ENCODE data around the gene PLXNB2. TPM values are rescaled to one million over a fixed set of nuclear protein-coding genes. Genes with fewer than 3 reads are reported as not detected.
A peak's percentile ranks its signal among the peaks of the same experiment; 100 is the strongest.
"Not testable (repeated sequence)": the region's sequence is repeated elsewhere in the genome, so short reads cannot be mapped to it uniquely, and the experiment has no call there.

The PLXNB2 gene
- total RNA-seq, 1 experiment from 2014 or later = 109 TPM

DNA sequence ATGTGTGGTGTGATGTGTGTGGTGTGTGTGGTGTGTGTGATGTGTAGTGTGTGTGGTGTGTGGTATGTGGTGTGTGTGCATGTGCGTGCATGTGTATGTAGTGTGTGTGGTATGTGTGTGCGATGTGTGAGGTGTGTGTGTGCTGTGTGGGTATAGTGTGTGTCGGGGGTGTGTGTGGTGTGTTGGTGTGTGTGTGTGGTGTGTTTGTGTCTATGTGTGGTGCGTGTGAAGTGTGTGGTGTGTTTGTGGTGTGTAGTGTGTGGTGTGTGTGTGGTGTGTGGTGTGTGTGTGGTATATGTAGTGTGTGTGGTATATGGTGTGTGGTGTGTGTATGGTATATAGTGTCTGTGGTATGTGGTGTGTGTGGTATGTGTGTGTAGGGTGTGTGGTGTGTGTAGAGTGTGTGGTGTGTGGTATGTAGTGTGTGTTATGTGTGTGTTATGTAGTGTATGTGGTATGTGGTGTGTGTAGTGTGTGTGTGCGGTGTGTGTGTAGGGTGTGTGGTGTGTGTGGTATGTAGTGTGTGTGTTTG lies 30.7 kb upstream of the PLXNB2 start:
- Histone ChIP-seq H3K4me3 (no peak overlapping the region), H3K4me1 (no peaks in the 10 kb centered on the region), H3K27ac (no peak overlapping the region), H3K27me3 (no peaks in the 10 kb centered on the region), H3K36me3 (no peaks in the 10 kb centered on the region), H3K9me3 (replicated peaks) (no peaks in the 10 kb centered on the region)
- no peak for DNase-seq

DNA sequence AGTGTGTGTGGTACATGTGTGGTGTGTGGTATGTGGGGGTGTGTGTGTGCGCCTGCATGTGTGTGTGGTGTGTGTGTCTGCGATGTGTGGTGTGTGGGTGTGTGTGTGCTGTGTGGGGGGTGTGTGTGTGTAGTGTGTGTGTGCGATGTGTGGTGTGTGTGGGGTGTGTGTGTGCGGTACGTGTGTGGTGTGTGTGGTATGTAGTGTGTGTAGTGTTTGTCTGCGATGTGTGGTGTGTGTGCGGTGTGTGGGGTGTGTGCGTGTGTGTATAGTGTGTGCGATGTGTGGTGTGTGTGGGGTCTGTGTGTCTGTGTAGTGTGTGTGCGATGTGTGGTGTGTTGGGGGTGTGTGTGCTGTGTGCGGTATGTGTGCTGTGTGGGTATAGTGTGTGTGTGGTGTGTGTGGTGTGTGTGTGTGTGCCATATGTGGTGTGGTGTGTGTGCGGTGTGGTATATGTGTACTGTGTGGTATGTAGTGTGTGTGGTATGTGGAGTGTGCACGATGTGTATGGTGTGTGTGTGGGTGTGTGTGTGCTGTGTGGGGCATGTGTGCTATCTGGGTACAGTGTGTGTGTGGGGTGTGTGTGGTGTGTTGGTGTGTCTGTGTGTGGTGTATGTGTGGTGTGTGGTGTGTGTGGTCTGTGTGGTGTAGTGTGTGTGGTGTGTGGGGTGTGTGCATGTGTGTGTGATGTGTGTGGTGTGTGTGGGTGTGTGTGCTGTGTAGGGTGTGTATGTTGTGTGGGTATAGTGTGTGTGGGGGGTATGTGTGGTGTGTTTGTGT lies 30.0 kb upstream of the PLXNB2 start:
- Histone ChIP-seq H3K9me3 (replicated peaks) (no peaks in the 10 kb centered on the region), H3K4me1 (no peaks in the 10 kb centered on the region), H3K27me3 (no peaks in the 10 kb centered on the region), H3K36me3 (no peaks in the 10 kb centered on the region), H3K27ac (no peak overlapping the region), H3K4me3 (no peak overlapping the region)
- no peak for DNase-seq

DNA sequence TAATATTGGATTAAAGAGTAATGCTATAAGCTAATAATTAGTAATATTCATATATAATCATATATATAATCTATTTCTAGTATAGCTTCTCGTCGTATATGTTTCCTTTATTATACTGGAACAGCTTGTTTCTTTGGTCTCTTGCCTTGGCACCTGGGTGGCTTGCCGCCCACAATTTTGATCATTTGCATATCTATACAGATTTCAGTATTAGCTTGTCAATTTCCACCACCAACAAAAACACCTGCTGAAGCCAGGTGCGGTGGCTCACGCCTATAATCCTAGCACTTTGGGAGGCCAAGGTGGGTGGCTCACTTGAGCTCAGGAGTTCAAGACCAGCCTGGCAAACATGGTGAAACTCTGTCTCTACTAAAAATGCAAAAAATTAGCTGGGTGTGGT lies 27.0 kb upstream of the PLXNB2 start:
- H3K4me3 ChIP-seq, H3K27ac ChIP-seq: not testable (repeated sequence)

DNA sequence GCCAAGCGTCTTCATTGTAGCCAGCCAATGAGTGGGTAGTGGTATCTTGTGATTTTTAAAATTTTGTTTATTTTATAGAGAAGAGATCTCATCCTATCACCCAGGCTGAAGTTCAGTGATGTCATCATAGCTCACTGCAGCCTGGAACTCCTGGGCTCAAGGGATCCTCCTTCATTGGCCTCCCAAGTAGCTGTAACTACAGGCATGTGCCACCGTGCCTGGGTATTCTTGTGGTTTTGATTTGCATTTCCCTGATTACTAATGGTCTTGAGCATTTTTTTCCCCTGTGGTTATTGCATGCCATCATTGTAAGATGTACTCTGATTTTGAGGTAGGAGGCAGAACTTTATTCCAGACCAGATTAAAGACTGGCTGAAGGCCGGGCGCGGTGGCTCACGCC lies 21.8 kb upstream of the PLXNB2 start:
- DNase-seq = no peak
- Histone ChIP-seq H3K9me3 (replicated peaks) (no peaks in the 10 kb centered on the region), H3K27me3 (peaks cover 9% of the 10 kb centered on the region), H3K4me1 (peaks cover 4% of the 10 kb centered on the region; the same call in 1 of the 2 replicates), H3K4me3 (no peak overlapping the region), H3K27ac (no peak overlapping the region), H3K36me3 (no peaks in the 10 kb centered on the region)

More for the DNA sequence above, 27.0 kb upstream of the PLXNB2 start:
- not testable (repeated sequence) for H3K4me1 ChIP-seq; DNase-seq; H3K9me3 ChIP-seq (replicated peaks); H3K27me3 ChIP-seq; H3K36me3 ChIP-seq

DNA sequence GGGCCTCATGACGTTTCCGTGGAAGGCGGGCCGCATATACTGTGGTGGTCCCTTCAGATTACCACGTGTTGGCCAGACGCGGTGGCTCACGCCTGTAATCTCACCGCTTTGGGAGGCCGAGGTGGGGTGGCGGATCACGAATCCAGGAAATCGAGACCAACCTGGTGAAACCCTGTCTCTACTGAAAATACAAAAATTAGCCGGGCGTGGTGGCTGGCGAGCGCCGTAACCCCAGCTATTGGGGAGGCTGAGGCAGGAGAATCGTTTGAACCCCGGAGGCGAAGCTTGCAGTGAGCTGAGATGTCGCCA lies 20.2 kb upstream of the PLXNB2 start:
- H3K9me3 ChIP-seq (replicated peaks) = no peaks in the 10 kb centered on the region
- peaks cover 9% of the 10 kb centered on the region for H3K27me3 ChIP-seq

DNA sequence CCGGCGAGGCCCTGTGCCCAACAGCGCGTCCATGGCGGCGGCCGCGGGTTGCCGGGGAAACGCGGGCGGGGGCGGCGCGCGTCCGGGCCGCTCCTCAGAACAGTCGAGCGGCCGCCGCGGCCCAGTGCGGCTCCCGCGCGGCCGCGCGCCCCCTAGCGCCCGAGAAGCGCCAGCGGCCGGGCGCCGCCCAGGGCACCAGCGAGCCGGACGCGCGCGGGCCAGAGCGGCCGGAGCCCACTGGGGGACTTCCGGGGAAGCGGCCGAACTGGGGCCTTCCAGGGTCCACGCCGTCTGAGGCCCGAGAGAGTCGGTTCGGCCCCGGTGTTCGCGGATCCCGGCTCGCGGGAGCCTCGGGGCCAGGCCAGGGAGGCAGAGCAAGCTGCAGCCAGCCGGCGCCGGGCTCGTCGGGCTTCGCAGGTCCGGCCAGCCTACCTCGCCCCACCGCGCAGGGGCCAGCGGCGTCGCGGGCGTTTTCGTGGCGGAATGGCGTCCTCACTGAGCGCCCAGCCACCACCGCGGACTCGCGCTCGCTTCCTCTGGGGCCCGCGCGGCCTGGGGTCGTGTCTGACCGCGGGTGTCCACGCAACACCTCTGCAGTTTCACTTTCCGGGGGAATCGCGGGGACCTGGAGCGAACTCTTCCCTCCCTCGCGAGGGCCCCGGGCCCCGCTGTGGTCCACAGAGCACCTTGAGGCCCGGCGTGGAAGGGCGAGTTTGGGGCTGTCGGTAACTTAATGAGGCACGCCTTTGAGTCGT lies 19.7 kb upstream of the PLXNB2 start, which contains the start of gene DENND6B:
TSS of gene DENND6B (minus strand) at position 57 of the 755 bp plus-strand sequence. CDS start at position 33, 24 bp downstream.
- DNase-seq = peak; percentile 81 to 91
- Histone ChIP-seq H3K4me3 (peak within 1 kb of the TSS; percentile 83), H3K27me3 (peaks cover 9% of the 10 kb centered on the region), H3K4me1 (peaks cover 4% of the 10 kb centered on the region; the same call in 1 of the 2 replicates), H3K9me3 (replicated peaks) (no peaks in the 10 kb centered on the region), H3K27ac (peak within 1 kb of the TSS; percentile 75), H3K36me3 (no peaks in the 10 kb centered on the region)

More for the DNA sequence above, 20.2 kb upstream of the PLXNB2 start:
- H3K27ac ChIP-seq = peak overlapping the region; percentile 75; the same call in 1 of the 2 replicates
- H3K4me3 ChIP-seq = peak overlapping the region; percentile 83
- no peaks in the 10 kb centered on the region for H3K36me3 ChIP-seq
- H3K4me1 ChIP-seq = peaks cover 4% of the 10 kb centered on the region; the same call in 1 of the 2 replicates
- no peak for DNase-seq

DNA sequence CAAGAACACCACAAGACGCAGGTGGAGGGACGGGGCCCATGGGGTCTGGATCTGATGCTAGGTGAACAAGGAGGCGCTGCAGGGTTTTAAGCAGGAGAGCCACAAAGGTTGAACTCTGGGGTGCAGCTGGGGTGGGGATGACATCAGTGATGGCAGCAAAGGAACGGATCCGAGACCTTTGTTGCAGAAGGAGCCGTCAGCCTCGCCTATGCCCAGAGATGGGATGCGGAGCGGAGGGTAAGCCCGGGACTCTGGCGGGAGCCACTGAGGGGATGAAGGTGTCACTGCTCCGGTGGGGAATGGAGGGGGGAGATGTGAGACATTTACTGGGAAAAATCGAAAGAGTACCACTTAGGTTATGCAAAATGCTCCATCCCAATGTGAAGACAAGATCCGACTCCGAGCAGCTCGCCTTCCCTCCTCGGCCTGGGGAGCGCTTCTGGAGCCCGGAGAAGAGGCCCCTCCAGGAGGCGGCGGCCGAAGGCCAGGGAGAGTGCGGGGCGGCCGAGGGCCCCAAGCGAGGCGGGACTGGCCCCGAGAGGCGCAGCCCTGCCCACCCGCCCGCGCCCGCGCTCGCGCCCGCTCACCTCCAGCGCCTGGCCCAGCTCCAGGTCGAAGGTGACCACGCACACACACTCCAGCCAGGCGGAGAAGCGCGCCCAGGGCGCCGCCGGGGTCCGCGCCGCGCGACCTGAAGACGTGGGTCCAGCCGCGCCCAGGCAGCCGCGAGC lies 18.9 kb upstream of the PLXNB2 start:
- H3K4me1 ChIP-seq = peaks cover 4% of the 10 kb centered on the region; the same call in 1 of the 2 replicates
- H3K36me3 ChIP-seq = no peaks in the 10 kb centered on the region
- peaks cover 9% of the 10 kb centered on the region for H3K27me3 ChIP-seq
- H3K27ac ChIP-seq = no peak overlapping the region
- no peaks in the 10 kb centered on the region for H3K9me3 ChIP-seq (replicated peaks)
- DNase-seq = no peak
- H3K4me3 ChIP-seq = peak overlapping the region; percentile 83

DNA sequence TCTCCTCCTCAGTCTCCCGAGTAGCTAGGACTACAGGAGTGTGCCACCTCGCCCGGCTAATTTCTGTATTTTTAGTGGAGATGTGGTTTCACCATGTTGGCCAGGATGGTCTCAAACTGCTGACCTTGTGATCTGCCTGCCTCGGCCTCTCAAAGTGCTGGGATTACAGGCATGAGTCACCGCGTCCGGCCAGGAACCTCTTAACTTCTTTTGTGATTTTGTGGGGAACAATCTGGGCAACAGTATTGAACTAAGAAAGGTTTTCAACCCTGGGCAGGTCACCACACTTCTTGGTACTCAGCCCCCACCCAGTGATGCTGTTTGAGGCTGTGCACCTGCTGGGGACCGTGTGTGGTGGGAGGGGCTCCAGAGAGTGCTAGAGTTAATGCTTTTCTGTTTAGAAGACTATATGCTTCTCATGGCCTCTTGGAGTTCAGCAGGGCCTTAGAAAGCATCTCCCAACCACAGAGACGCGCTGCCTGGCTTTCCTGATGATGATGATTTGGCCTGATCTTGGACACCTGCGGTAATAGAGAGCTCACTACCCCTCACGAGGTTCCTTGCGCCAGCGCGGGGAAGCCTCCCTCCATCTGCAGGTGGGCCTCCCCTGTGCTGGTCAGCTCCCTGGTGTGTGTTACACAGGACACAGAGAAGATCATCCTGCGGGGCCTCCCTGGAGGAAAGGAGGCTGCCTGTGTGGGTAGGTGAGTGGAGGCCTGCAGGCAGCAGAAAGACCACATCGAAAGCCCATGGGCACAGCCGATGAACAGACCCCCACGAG lies 18.2 kb upstream of the PLXNB2 start:
- peaks cover 4% of the 10 kb centered on the region; the same call in 1 of the 2 replicates for H3K4me1 ChIP-seq
- H3K9me3 ChIP-seq (replicated peaks) = no peaks in the 10 kb centered on the region
- no peak overlapping the region for H3K27ac ChIP-seq
- peaks cover 9% of the 10 kb centered on the region for H3K27me3 ChIP-seq
- no peaks in the 10 kb centered on the region for H3K36me3 ChIP-seq
- peak in 1 of 2 experiments; percentile 11 for DNase-seq
- H3K4me3 ChIP-seq = no peak overlapping the region

DNA sequence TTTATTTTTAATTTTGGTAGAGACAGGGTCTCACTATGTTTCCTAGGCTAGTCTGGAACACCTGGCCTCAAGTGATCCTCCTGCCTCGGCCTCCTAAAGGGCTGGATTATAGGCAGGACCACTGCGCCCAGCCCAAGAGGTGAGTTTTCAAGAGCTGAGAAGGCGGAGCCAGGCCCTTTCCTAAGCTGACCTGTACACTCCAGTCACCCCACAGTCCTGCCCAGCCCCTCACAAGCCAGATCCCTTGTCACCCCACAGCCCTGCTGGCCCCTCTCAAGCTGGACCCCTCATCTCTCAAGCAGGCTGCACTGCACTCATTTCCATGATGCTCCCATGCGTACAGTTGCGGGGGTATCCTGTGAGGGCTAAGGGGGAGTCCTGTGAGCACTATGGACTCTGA lies 16.5 kb upstream of the PLXNB2 start:
- Histone ChIP-seq H3K4me1 (peaks cover 4% of the 10 kb centered on the region; the same call in 1 of the 2 replicates), H3K27me3 (peaks cover 9% of the 10 kb centered on the region), H3K4me3 (no peak overlapping the region), H3K36me3 (no peaks in the 10 kb centered on the region), H3K9me3 (replicated peaks) (no peaks in the 10 kb centered on the region), H3K27ac (no peak overlapping the region)
- DNase-seq = no peak

DNA sequence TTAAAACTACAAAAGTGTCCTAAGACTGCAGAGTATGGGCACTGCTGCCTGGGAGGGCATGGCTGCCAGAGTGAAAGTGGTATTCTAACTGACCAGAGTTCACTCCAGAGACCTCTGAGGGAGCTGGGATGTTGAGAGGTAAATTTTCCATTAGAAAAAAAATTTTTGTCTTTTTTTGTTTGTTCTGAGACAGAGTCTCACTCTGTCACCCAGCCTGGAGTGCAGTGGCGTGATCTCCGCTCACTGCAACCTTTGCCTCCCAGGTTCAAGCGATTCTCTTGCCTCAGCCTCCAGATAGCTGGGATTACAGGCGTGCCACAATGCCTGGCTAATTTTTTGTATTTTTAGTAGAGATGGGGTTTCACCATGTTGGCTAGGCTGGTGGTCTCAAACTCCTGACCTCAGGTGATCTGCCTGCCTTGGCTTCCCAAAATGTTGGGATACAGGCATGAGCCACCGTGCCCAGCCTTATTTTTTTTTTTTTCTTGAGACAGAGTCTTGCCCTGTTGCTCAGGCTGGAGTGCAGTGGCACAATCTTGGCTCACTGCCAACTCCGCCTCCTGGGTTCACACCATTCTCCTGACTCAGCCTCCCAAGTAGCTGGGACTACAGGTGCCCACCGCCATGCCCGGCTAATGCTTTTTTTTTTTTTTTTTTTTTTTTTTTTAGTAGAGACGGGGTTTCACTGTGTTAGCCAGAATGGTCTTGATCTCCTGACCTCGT lies 15.1 kb upstream of the PLXNB2 start:
- H3K36me3 ChIP-seq; H3K27me3 ChIP-seq; H3K4me1 ChIP-seq; H3K9me3 ChIP-seq (replicated peaks); DNase-seq; H3K27ac ChIP-seq; H3K4me3 ChIP-seq: not testable (repeated sequence)

DNA sequence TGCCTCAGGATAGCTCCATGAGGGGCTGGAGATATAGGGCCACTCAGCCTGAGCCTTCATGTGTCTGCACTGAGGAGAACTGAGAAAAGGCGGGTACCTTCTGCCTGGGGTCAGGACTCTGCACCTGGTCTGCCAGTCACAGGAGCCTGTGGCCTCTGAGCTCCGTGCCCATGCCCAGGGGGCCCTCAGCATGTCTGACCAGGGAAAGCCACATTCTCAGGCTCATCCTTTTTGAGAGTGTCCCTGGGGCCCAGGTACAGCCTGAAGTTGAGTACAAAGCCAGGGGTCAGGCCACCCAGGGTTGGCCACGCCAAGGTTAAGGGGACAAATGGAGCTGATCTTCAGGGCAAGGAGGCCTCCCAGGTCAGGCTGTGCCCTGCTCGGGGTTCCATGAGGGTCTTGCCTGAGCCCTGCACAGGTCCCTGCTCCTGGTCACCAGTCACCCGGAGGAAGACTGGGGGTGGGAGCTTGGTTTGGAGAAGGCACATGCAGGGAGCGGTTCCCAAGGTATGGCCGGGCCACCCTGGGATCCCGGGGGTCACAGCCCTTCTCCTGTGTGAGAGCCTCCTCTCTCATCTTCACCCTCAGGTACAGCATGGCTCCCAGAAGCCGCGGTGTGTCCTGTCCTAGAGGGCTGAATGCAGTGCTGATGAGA lies 13.4 kb upstream of the PLXNB2 start:
- no peaks in the 10 kb centered on the region for H3K36me3 ChIP-seq
- no peaks in the 10 kb centered on the region for H3K9me3 ChIP-seq (replicated peaks)
- no peak overlapping the region for H3K27ac ChIP-seq
- DNase-seq = no peak
- no peak overlapping the region for H3K4me3 ChIP-seq
- no peaks in the 10 kb centered on the region; the same call in 1 of the 2 replicates for H3K4me1 ChIP-seq
- peaks cover 12% of the 10 kb centered on the region for H3K27me3 ChIP-seq

DNA sequence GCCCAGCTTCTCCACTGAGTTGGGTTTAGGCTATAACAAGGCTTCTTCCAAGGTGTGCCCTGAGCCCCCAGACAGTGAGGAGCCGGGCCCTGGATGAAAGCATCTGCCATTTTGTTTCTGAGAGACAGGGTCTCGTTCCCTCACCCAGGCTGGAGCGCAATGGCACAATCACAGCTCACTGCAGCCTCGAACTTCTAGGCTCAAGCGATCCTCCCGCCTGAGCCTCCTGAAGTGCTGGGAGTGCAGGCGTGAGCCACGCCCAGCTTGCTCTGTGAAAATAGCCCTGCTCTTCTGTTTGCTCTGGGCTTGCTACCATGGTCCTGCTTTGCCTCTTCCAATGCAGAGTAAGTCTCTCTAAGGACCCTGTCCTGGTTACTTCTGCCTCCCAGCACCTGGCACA lies 12.7 kb upstream of the PLXNB2 start:
- no peaks in the 10 kb centered on the region for H3K36me3 ChIP-seq
- H3K27me3 ChIP-seq = peaks cover 15% of the 10 kb centered on the region
- no peak overlapping the region for H3K27ac ChIP-seq
- no peaks in the 10 kb centered on the region for H3K9me3 ChIP-seq (replicated peaks)
- no peak overlapping the region for H3K4me3 ChIP-seq
- no peaks in the 10 kb centered on the region for H3K4me1 ChIP-seq
- no peak for DNase-seq

DNA sequence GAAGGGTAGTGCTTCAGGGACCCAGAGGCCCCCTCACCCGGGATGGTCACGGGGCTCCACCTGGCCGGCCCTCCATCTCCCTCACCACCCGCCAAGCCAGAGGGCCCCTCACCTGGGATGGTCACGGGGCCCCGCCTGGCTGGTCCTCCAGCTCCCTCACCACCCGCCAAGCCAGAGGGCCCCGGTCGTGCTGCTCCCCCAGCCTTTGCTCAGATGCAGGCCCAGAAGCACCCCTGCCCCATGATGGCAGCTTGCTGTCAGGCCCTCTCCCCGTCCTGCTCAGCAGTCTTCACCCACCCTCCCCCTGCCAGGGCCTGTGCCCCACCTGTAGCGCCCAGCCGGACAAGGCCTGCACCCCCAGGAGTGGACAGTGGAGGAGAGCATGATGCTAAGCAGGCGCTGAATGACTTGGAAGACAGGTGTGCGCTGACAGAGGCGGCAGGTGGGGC lies 12.1 kb upstream of the PLXNB2 start:
- H3K4me1 ChIP-seq = peaks cover under 1% of the 10 kb centered on the region; the same call in 1 of the 2 replicates
- H3K27me3 ChIP-seq = peaks cover 21% of the 10 kb centered on the region
- DNase-seq = no peak
- no peak overlapping the region for H3K4me3 ChIP-seq
- no peak overlapping the region for H3K27ac ChIP-seq
- H3K36me3 ChIP-seq = no peaks in the 10 kb centered on the region
- H3K9me3 ChIP-seq (replicated peaks) = no peaks in the 10 kb centered on the region
